HepG2 (cell line): ENCODE results near the gene TRIM7. TPM values are rescaled to one million over a fixed set of nuclear protein-coding genes. Genes with fewer than 3 reads are reported as not detected.

ENCODE experiments used
- BRD4 ChIP-seq: sonication (generic); formaldehyde crosslinking; IDR thresholded peaks from 2 replicates; pipeline ENCODE4 v1.4.0; 2020; ENCODE audit warnings: missing genetic modification reagents
- IKZF4 ChIP-seq: sonication (generic); formaldehyde crosslinking; IDR thresholded peaks from 2 replicates; pipeline ENCODE4 v1.5.1; 2020; ENCODE audit warnings: borderline replicate concordance, mild to moderate bottlenecking, low read depth, missing genetic modification reagents; ENCODE audit errors: not compliant biosample characterization
- KDM3A ChIP-seq: IDR thresholded peaks from 2 replicates; pipeline ENCODE4 v1.6.1; 2018; ENCODE audit warnings: low read depth, missing compliant biosample characterization
- NFAT5 ChIP-seq: sonication (generic); formaldehyde crosslinking; IDR thresholded peaks from 2 replicates; pipeline ENCODE4 v1.4.0; 2020; ENCODE audit warnings: missing genetic modification reagents
- XBP1 ChIP-seq: sonication (generic); formaldehyde crosslinking; IDR thresholded peaks from 2 replicates; pipeline ENCODE4 v1.5.0; 2020; ENCODE audit warnings: missing genetic modification reagents
- ZFP82 ChIP-seq: sonication (generic); formaldehyde crosslinking; IDR thresholded peaks from 2 replicates; pipeline ENCODE4 v1.5.1; 2020; ENCODE audit warnings: mild to moderate bottlenecking, missing genetic modification reagents, borderline replicate concordance
- ZHX2 ChIP-seq, 2 experiments: sonication (generic) in 1 of 2; formaldehyde crosslinking in 1 of 2; IDR thresholded peaks; 2 replicates each; pipeline versions ENCODE4 v1.6.1 to v1.9.0; 2014 to 2022; ENCODE audit warnings: antibody characterized with exemption in 1 of 2, borderline replicate concordance in 1 of 2, inconsistent platforms in 1 of 2, low read depth in 1 of 2, missing genetic modification reagents in 1 of 2
- ZNF205 ChIP-seq: IDR thresholded peaks from 2 replicates; pipeline ENCODE4 v1.6.1; 2018; ENCODE audit warnings: missing biosample characterization, missing genetic modification reagents
- ZNF512B ChIP-seq: sonication (generic); formaldehyde crosslinking; IDR thresholded peaks from 2 replicates; pipeline ENCODE4 v1.5.1; 2020; ENCODE audit warnings: missing genetic modification reagents, mild to moderate bottlenecking, borderline replicate concordance
- ZNF672 ChIP-seq: sonication (generic); formaldehyde crosslinking; IDR thresholded peaks from 2 replicates; pipeline ENCODE4 v1.8.1; 2022; ENCODE audit warnings: missing genetic modification reagents
- ZNF766 ChIP-seq: sonication (generic); formaldehyde crosslinking; IDR thresholded peaks from 2 replicates; pipeline ENCODE4 v1.5.0; 2020; ENCODE audit warnings: missing genetic modification reagents, borderline replicate concordance
- polyA plus RNA-seq, 8 experiments: library from polyadenylated mRNA; depleted of rRNA in 3 of 8; stranded (reverse) in 7 of 8; unstranded in 1 of 8; fragments of >200 nt; fragmentation: Illumina TruSeq in 4 of 8; extraction: Trizol in 4 of 8; gene quantifications; 2 replicates each; pipeline versions ENCODE4 v1.2.1 to v1.2.3, GENCODE V29; 2011 to 2016; ENCODE audit warnings: low read depth in 4 of 8, missing spikeins in 1 of 8, mixed read lengths in 1 of 8; ENCODE audit not compliant: insufficient read depth in 1 of 8
- total RNA-seq, 5 experiments: library from RNA; depleted of rRNA; stranded (reverse); fragments of >200 nt; fragmentation: Illumina TruSeq; extraction: Trizol; gene quantifications; 2 replicates each; pipeline ENCODE4 v1.2.3, GENCODE V29; 2016; ENCODE audit warnings: low read depth in 1 of 5

The TRIM7 gene
- total and polyA plus RNA-seq, 2 of the 13 experiments (the other 11 are each of a cell fraction or from before 2014, with no cell fraction given): 0.13 TPM; not detected in 1

- TF ChIP-seq ZHX2 (IDR thresholded peaks at IDR 0.05; ENCODE audit: low read depth) (peak; percentile 22; the same call in 1 of the 2 replicates), ZHX2 (CRISPR knock-in tag; IDR thresholded peaks at IDR 0.05; ENCODE audit: borderline replicate concordance) (0 out of 2 replicates have a peak, but pooled peaks have one; percentile 32), BRD4 (peak; percentile 16; the same call in 1 of the 2 replicates), ZNF672 (CRISPR knock-in tag) (peak; percentile 70; the same call in 1 of the 2 replicates), ZNF205 (CRISPR knock-in tag) (no peak), ZNF512B (CRISPR knock-in tag) (peak; percentile 71; the same call in 1 of the 2 replicates), ZNF766 (CRISPR knock-in tag) (no peak), XBP1 (CRISPR knock-in tag) (0 out of 2 replicates have a peak, but pooled peaks have one; percentile 4), ZFP82 (CRISPR knock-in tag) (no peak), NFAT5 (0 out of 2 replicates have a peak, but pooled peaks have one; percentile 40), IKZF4 (CRISPR knock-in tag) (peak; percentile 53), KDM3A (CRISPR knock-in tag) (no peak)
Measured at GRCh38 chr5:181190711-181191525, 14.1 kb downstream of the TRIM7 start (continued).
